Fibroblast of lung (primary cell): ENCODE measurements around the gene FBXO31.

Experiments used
- CTCF ChIP-seq, 2 donors: IDR thresholded peaks in 1 of 2; conservative IDR thresholded peaks in 1 of 2; 1 replicate in 1 of 2; 2 replicates in 1 of 2; pipeline ENCODE4 v1.5.1; 2011 to 2012; ENCODE audit warnings: low read length in 2 of 2, control low read depth in 1 of 2, inconsistent platforms in 1 of 2, low read depth in 1 of 2, mild to moderate bottlenecking in 1 of 2
- EZH2 ChIP-seq: IDR thresholded peaks from 2 replicates; pipeline ENCODE4 v1.5.1; 2012; ENCODE audit warnings: low read length, control low read depth, mild to moderate bottlenecking; ENCODE audit errors: missing control alignments

- TF ChIP-seq CTCF (conservative IDR thresholded peaks at IDR 0.05 in 1 of 2, IDR thresholded peaks at IDR 0.05 in 1 of 2; ENCODE audit: low read depth in 1 of 2, low read length in 2 of 2) = no peak
- TF ChIP-seq EZH2 = no peak
Measured at GRCh38 chr16:87334651-87335624, 48.6 kb downstream of the FBXO31 start.
